HepG2 (cell line): ENCODE measurements around the gene PDGFB. TPM values are rescaled to one million over a fixed set of nuclear protein-coding genes. Genes with fewer than 3 reads are reported as not detected.
A peak's percentile ranks its signal among the peaks of the same experiment; 100 is the strongest.

Source experiments
- ARID3A ChIP-seq: IDR thresholded peaks from 2 replicates; pipeline ENCODE4 v1.6.1; 2012; ENCODE audit warnings: low read depth, low read length, improper control_type of control experiment
- ARID5B ChIP-seq: IDR thresholded peaks from 2 replicates; pipeline ENCODE4 v1.4.0; 2020; ENCODE audit warnings: mild to moderate bottlenecking, missing genetic modification reagents
- CREB3 ChIP-seq: sonication (generic); formaldehyde crosslinking; IDR thresholded peaks from 2 replicates; pipeline ENCODE4 v1.5.0; 2020; ENCODE audit warnings: missing genetic modification reagents
- FOXA1 ChIP-seq, 2 experiments: fragments of 450-650 bp in 1 of 2; sonication (generic) in 1 of 2; formaldehyde crosslinking in 1 of 2; IDR thresholded peaks; 2 replicates each; pipeline versions ENCODE4 v1.4.0 to v1.6.1; 2016 to 2020; ENCODE audit warnings: missing genetic modification reagents in 1 of 2
- PLRG1 ChIP-seq: fragments of 450-650 bp; conservative IDR thresholded peaks from 2 replicates; pipeline ENCODE4 v1.6.1; 2016
- RORA ChIP-seq: sonication (generic); formaldehyde crosslinking; IDR thresholded peaks from 2 replicates; pipeline ENCODE4 v1.5.0; 2020; ENCODE audit warnings: mild to moderate bottlenecking, missing genetic modification reagents, moderate library complexity
- SNAPC5 ChIP-seq: sonication (generic); formaldehyde crosslinking; IDR thresholded peaks from 2 replicates; pipeline ENCODE4 v1.8.1; 2023; ENCODE audit warnings: mild to moderate bottlenecking, missing genetic modification reagents, borderline replicate concordance
- THAP7 ChIP-seq: sonication (generic); formaldehyde crosslinking; IDR thresholded peaks from 2 replicates; pipeline ENCODE4 v1.8.1; 2023; ENCODE audit warnings: mild to moderate bottlenecking, missing genetic modification reagents
- ZGPAT ChIP-seq: IDR thresholded peaks from 2 replicates; pipeline ENCODE4 v1.6.1; 2016; ENCODE audit warnings: mild to moderate bottlenecking
- ZNF484 ChIP-seq: sonication (generic); formaldehyde crosslinking; IDR thresholded peaks from 2 replicates; pipeline ENCODE4 v1.5.1; 2020; ENCODE audit warnings: mild to moderate bottlenecking, low read depth, missing genetic modification reagents, borderline replicate concordance
- ZNF687 ChIP-seq: sonication (generic); formaldehyde crosslinking; IDR thresholded peaks from 2 replicates; pipeline ENCODE4 v1.5.1; 2020; ENCODE audit warnings: mild to moderate bottlenecking, missing genetic modification reagents, moderate library complexity
- ZNF776 ChIP-seq: sonication (generic); formaldehyde crosslinking; IDR thresholded peaks from 2 replicates; pipeline ENCODE4 v1.4.0; 2020; ENCODE audit warnings: mild to moderate bottlenecking, missing genetic modification reagents
- polyA plus RNA-seq, 8 experiments: library from polyadenylated mRNA; depleted of rRNA in 3 of 8; stranded (reverse) in 7 of 8; unstranded in 1 of 8; fragments of >200 nt; fragmentation: Illumina TruSeq in 4 of 8; extraction: Trizol in 4 of 8; gene quantifications; 2 replicates each; pipeline versions ENCODE4 v1.2.1 to v1.2.3, GENCODE V29; 2011 to 2016; ENCODE audit warnings: low read depth in 4 of 8, missing spikeins in 1 of 8, mixed read lengths in 1 of 8; ENCODE audit not compliant: insufficient read depth in 1 of 8
- total RNA-seq, 5 experiments: library from RNA; depleted of rRNA; stranded (reverse); fragments of >200 nt; fragmentation: Illumina TruSeq; extraction: Trizol; gene quantifications; 2 replicates each; pipeline ENCODE4 v1.2.3, GENCODE V29; 2016; ENCODE audit warnings: low read depth in 1 of 5

The PDGFB gene
- total and polyA plus RNA-seq, 2 of the 13 experiments (the other 11 are each of a cell fraction or from before 2014, with no cell fraction given), result 1.4 to 10.1 TPM

GRCh38 chr22:39283322-39284141 is 38.8 kb upstream of the PDGFB start (continued):
- TF ChIP-seq FOXA1 (IDR thresholded peaks at IDR 0.05) (no peak), FOXA1 (CRISPR knock-in tag; IDR thresholded peaks at IDR 0.05) (peak; percentile 31; the same call in 1 of the 2 replicates), ZNF484 (CRISPR knock-in tag) (no peak), ZNF776 (peak; percentile 60; the same call in 1 of the 2 replicates), SNAPC5 (CRISPR knock-in tag) (no peak), ZNF687 (CRISPR knock-in tag) (peak; percentile 98), ARID5B (CRISPR knock-in tag) (peak; percentile 88), PLRG1 (no peak), THAP7 (no peak), ZGPAT (peak; percentile 84), RORA (no peak), CREB3 (no peak), ARID3A (no peak)
